ENCODE results near the gene MSMO1.

The MSMO1 gene

DNA sequence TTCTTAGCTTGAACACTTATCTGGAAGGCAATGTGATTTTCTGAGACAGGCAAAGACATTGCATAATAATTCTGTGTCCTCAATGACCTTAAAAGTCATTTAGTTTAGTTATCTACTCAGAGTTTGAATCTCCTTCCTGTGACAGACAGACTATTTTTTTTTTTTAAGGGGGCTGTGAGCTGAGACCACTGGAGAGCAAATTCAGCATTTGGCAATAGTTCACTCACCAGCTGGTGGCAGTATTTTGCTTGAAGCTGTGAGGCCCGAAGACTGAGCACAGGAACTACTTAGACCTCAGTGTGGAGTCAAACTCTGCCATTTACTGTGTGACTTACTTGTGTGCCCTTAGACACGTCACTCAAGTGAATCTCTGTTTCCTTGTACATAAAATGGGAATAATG lies 28.4 kb downstream of the MSMO1 start:
- H3K27me3 ChIP-seq (replicated peaks; ENCODE audit: control insufficient read depth, insufficient read depth, low read length, poor library complexity, severe bottlenecking): no peaks in the 10 kb centered on the region
- DNase-seq: no peak
- no peak overlapping the region for H3K4me3 ChIP-seq (ENCODE audit: insufficient read depth, low read depth, low read length, poor library complexity, severe bottlenecking)
- H3K27ac ChIP-seq (ENCODE audit: insufficient read depth, low read length, poor library complexity, severe bottlenecking): no peak overlapping the region
- no peaks in the 10 kb centered on the region for H3K9me3 ChIP-seq (ENCODE audit: control insufficient read depth, low read length)
- no peaks in the 10 kb centered on the region for H3K36me3 ChIP-seq (ENCODE audit: control insufficient read depth, insufficient read depth, low read length)
- H3K4me1 ChIP-seq (ENCODE audit: control insufficient read depth, insufficient read depth, low read length, poor library complexity, severe bottlenecking): no peaks in the 10 kb centered on the region

DNA sequence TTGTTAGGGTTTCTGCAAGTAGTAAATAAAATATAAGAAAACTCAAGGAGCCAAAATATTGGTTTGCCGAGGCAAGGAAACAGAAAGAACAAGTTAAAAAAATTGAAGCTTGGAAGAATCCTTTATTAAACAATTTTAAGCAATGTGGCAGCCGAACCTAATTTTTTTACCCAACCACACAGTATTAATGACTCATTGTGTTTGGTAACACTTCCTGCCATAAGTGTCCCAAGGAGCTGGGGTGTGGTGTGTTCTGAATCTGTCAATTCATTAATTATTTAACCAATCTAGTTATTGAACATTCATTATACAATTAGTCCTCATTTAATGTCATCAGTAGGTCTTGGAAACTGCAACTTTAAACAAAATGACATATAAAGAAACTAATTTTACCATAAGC lies 32.0 kb downstream of the MSMO1 start:
- no peak overlapping the region for H3K4me3 ChIP-seq (ENCODE audit: insufficient read depth, low read depth, low read length, poor library complexity, severe bottlenecking)
- DNase-seq: no peak
- H3K36me3 ChIP-seq (ENCODE audit: control insufficient read depth, insufficient read depth, low read length): no peaks in the 10 kb centered on the region
- H3K27me3 ChIP-seq (replicated peaks; ENCODE audit: control insufficient read depth, insufficient read depth, low read length, poor library complexity, severe bottlenecking): no peaks in the 10 kb centered on the region
- no peaks in the 10 kb centered on the region for H3K9me3 ChIP-seq (ENCODE audit: control insufficient read depth, low read length)
- H3K4me1 ChIP-seq (ENCODE audit: control insufficient read depth, insufficient read depth, low read length, poor library complexity, severe bottlenecking): no peaks in the 10 kb centered on the region
- no peak overlapping the region for H3K27ac ChIP-seq (ENCODE audit: insufficient read depth, low read length, poor library complexity, severe bottlenecking)

DNA sequence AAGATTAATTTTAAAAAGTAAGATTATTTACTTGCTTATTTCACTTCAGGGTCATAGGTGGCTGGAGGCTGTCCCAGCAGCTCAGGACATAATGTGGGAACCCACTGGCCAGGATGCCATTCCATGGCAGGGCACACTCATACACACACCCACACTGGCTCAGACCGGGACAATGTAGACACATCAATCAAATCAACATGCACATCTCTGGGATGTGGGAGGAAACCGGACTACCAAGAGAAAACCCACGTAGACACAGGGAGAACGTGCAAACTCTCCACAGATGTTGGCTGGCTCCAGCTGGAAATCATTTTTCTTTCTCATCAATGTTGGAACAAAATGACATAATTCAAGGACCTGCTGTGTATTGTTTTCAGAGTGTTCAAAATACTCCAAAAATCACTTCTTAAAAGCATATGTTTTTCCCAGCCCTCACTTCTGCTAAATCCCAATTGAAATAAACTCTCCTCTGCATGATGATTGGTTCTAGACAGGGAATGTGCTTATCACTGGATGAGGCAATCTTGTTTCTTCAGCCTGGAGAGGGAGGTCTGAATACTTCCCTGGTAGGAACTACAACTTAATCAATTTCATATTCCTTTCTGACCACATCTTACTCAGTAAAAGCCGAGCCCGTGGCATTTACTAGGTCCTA lies 32.7 kb downstream of the MSMO1 start:
- Histone ChIP-seq H3K36me3 (ENCODE audit: control insufficient read depth, insufficient read depth, low read length) (no peaks in the 10 kb centered on the region), H3K9me3 (ENCODE audit: control insufficient read depth, low read length) (no peaks in the 10 kb centered on the region), H3K27me3 (replicated peaks; ENCODE audit: control insufficient read depth, insufficient read depth, low read length, poor library complexity, severe bottlenecking) (no peaks in the 10 kb centered on the region), H3K4me1 (ENCODE audit: control insufficient read depth, insufficient read depth, low read length, poor library complexity, severe bottlenecking) (no peaks in the 10 kb centered on the region), H3K27ac (ENCODE audit: insufficient read depth, low read length, poor library complexity, severe bottlenecking) (no peak overlapping the region), H3K4me3 (ENCODE audit: insufficient read depth, low read depth, low read length, poor library complexity, severe bottlenecking) (no peak overlapping the region)
- DNase-seq: no peak

DNA sequence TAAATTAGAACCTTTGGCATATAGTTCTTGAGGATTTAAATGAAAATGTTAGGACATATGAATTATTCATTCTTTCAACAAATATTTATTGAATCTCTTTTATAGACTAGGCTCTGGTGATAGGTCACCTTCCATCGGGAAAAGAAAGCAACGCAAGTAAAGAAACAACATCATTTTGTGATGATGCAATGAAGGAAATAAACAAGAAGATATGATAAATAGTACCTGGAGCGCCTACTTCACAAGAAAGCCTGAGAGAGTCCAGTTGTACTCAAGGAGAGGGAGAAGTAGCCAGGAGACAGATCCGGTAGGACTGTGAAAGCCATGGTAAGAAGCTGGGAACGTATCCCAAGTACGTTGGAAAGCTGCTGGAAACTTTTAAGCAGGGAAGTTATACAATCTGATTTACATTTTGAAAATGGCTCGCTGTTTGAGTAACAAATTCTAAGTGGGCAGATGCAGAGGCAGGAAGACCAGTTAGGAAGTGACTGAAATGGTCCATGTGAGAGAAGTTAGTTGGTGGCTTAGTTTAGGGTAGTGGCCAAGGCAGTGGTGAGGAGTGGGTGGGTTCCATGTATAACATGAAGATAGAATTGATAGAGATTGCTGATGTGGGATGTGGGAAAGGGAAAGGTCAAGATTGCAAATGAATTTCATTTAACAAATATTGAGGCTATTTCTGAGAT lies 33.7 kb downstream of the MSMO1 start:
- no peaks in the 10 kb centered on the region for H3K9me3 ChIP-seq (ENCODE audit: control insufficient read depth, low read length)
- no peak for DNase-seq

DNA sequence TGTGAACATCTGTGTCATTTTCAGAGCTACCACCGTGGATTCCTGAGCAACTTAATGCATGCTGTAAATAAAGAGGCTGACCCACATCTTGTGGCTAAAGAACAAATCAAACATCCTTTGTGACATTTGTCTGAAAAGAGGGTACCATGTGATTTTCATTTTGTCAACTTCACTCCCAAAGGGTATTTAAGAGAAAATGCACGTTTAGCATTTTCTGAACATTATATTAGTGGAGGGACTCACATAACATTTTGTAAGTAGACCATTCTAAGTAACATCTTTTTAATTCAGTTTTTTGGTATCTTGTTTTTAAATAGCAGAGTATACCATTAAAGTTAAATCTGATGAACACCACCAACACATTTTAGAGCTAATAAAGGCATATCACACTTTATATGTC lies 34.3 kb downstream of the MSMO1 start:
- Histone ChIP-seq H3K4me3 (ENCODE audit: insufficient read depth, low read depth, low read length, poor library complexity, severe bottlenecking) (no peak overlapping the region), H3K4me1 (ENCODE audit: control insufficient read depth, insufficient read depth, low read length, poor library complexity, severe bottlenecking) (no peaks in the 10 kb centered on the region), H3K9me3 (ENCODE audit: control insufficient read depth, low read length) (no peaks in the 10 kb centered on the region), H3K36me3 (ENCODE audit: control insufficient read depth, insufficient read depth, low read length) (no peaks in the 10 kb centered on the region), H3K27ac (ENCODE audit: insufficient read depth, low read length, poor library complexity, severe bottlenecking) (no peak overlapping the region), H3K27me3 (replicated peaks; ENCODE audit: control insufficient read depth, insufficient read depth, low read length, poor library complexity, severe bottlenecking) (no peaks in the 10 kb centered on the region)
- DNase-seq: no peak

More for the DNA sequence above, 33.7 kb downstream of the MSMO1 start:
- no peak overlapping the region for H3K27ac ChIP-seq (ENCODE audit: insufficient read depth, low read length, poor library complexity, severe bottlenecking)
- H3K4me1 ChIP-seq (ENCODE audit: control insufficient read depth, insufficient read depth, low read length, poor library complexity, severe bottlenecking): no peaks in the 10 kb centered on the region
- H3K36me3 ChIP-seq (ENCODE audit: control insufficient read depth, insufficient read depth, low read length): no peaks in the 10 kb centered on the region
- no peak overlapping the region for H3K4me3 ChIP-seq (ENCODE audit: insufficient read depth, low read depth, low read length, poor library complexity, severe bottlenecking)
- no peaks in the 10 kb centered on the region for H3K27me3 ChIP-seq (replicated peaks; ENCODE audit: control insufficient read depth, insufficient read depth, low read length, poor library complexity, severe bottlenecking)

DNA sequence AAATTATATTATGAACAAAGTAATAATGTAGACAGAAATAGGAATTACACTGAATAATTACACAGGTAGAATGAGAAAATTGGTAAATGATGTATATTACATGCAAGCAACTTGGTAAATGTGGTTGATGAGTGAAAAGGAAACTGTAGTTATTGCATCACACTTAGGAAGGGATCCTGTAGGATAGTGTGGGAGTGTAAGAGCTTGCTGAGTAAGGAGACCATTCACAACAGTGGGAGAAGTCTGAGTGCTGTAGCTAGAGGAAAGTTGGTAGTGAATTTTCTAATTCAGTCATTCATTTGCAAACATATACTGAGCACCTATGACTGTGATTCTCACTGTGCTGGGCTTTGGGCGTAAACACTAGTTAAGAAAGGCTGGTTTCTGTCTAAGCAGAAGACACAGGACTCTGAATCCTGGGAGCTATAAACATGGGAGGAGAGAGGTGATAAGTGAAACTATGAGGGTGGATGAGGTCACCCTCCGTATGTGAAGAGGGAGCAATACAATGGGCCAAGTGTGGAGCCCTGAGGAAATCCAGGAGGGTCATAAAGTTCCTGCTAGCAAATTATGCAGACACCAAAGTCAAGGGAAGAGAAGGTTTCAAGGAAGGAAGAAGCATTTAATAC lies 37.1 kb downstream of the MSMO1 start:
- H3K9me3 ChIP-seq (ENCODE audit: control insufficient read depth, low read length): no peaks in the 10 kb centered on the region
- no peak overlapping the region for H3K27ac ChIP-seq (ENCODE audit: insufficient read depth, low read length, poor library complexity, severe bottlenecking)
- no peak for DNase-seq
- H3K27me3 ChIP-seq (replicated peaks; ENCODE audit: control insufficient read depth, insufficient read depth, low read length, poor library complexity, severe bottlenecking): no peaks in the 10 kb centered on the region
- H3K36me3 ChIP-seq (ENCODE audit: control insufficient read depth, insufficient read depth, low read length): no peaks in the 10 kb centered on the region
- no peak overlapping the region for H3K4me3 ChIP-seq (ENCODE audit: insufficient read depth, low read depth, low read length, poor library complexity, severe bottlenecking)
- H3K4me1 ChIP-seq (ENCODE audit: control insufficient read depth, insufficient read depth, low read length, poor library complexity, severe bottlenecking): no peaks in the 10 kb centered on the region

DNA sequence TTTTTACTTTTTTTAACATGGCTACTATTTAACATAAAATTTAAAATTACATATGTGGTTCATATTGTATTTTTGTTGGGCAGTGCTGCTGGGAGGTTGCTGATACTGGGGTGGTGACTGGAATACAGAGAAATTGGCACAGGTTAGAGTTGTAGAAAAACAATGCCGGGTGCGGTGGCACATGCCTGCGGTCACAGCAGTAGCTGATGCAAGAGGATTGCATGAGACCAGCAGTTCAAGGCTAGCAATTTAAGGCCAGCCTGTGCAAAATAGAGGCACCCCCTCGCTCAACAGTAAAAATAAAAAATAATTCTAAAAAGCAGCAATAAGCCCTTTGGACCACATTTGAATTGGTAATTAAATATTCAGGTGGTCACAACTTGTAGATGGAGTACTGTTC lies 39.6 kb downstream of the MSMO1 start:
- H3K4me3 ChIP-seq (ENCODE audit: insufficient read depth, low read depth, low read length, poor library complexity, severe bottlenecking): no peak overlapping the region
- no peaks in the 10 kb centered on the region for H3K36me3 ChIP-seq (ENCODE audit: control insufficient read depth, insufficient read depth, low read length)
- H3K4me1 ChIP-seq (ENCODE audit: control insufficient read depth, insufficient read depth, low read length, poor library complexity, severe bottlenecking): no peaks in the 10 kb centered on the region
- no peak overlapping the region for H3K27ac ChIP-seq (ENCODE audit: insufficient read depth, low read length, poor library complexity, severe bottlenecking)
- no peaks in the 10 kb centered on the region for H3K27me3 ChIP-seq (replicated peaks; ENCODE audit: control insufficient read depth, insufficient read depth, low read length, poor library complexity, severe bottlenecking)
- DNase-seq: no peak
- no peaks in the 10 kb centered on the region for H3K9me3 ChIP-seq (ENCODE audit: control insufficient read depth, low read length)

DNA sequence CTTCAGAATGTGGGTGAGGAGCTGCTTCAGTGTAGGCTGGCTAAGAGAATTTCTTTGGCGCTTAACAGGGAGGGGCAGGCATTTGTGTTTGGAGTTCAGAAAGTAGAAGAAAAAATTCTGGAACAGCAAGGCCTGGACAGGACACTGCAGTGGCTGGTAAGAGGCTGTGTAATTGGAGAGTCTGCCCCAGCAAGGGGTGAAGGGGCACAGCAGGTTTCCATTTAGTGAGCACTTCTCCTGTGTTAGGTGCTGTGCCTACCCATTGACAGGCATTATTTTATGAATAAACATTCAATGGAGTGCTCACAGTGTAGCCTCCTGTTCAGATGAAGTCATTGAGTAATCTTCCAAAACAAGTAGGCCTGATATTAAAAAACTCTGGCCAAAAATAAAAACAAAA lies 40.6 kb downstream of the MSMO1 start:
- H3K4me1 ChIP-seq (ENCODE audit: control insufficient read depth, insufficient read depth, low read length, poor library complexity, severe bottlenecking): no peaks in the 10 kb centered on the region
- DNase-seq: no peak

DNA sequence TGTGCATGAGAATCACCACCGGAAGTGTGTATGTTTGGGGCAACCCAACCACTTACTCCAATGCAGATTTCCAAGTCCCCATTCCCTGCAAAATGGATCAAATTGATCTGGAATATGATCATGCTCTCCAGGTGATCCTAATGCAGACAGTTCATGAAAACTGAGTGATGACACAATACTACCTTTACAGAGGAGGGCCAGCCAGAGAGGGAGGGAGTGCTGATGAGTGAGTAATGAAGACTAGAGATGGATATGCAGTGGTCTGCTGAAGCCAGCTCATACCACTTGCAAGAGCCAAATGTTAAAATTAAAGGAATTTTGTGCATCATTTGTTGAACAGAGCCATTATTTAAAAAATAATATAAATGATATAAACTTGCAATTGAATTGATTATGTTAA lies 41.1 kb downstream of the MSMO1 start:
- no peak for DNase-seq
- H3K36me3 ChIP-seq (ENCODE audit: control insufficient read depth, insufficient read depth, low read length): no peaks in the 10 kb centered on the region
- H3K9me3 ChIP-seq (ENCODE audit: control insufficient read depth, low read length): no peaks in the 10 kb centered on the region
- no peaks in the 10 kb centered on the region for H3K27me3 ChIP-seq (replicated peaks; ENCODE audit: control insufficient read depth, insufficient read depth, low read length, poor library complexity, severe bottlenecking)
- H3K27ac ChIP-seq (ENCODE audit: insufficient read depth, low read length, poor library complexity, severe bottlenecking): no peak overlapping the region
- no peak overlapping the region for H3K4me3 ChIP-seq (ENCODE audit: insufficient read depth, low read depth, low read length, poor library complexity, severe bottlenecking)
- no peaks in the 10 kb centered on the region for H3K4me1 ChIP-seq (ENCODE audit: control insufficient read depth, insufficient read depth, low read length, poor library complexity, severe bottlenecking)

More for the DNA sequence above, 40.6 kb downstream of the MSMO1 start:
- no peaks in the 10 kb centered on the region for H3K36me3 ChIP-seq (ENCODE audit: control insufficient read depth, insufficient read depth, low read length)
- no peaks in the 10 kb centered on the region for H3K27me3 ChIP-seq (replicated peaks; ENCODE audit: control insufficient read depth, insufficient read depth, low read length, poor library complexity, severe bottlenecking)
- no peak overlapping the region for H3K4me3 ChIP-seq (ENCODE audit: insufficient read depth, low read depth, low read length, poor library complexity, severe bottlenecking)
- no peaks in the 10 kb centered on the region for H3K9me3 ChIP-seq (ENCODE audit: control insufficient read depth, low read length)
- H3K27ac ChIP-seq (ENCODE audit: insufficient read depth, low read length, poor library complexity, severe bottlenecking): no peak overlapping the region

DNA sequence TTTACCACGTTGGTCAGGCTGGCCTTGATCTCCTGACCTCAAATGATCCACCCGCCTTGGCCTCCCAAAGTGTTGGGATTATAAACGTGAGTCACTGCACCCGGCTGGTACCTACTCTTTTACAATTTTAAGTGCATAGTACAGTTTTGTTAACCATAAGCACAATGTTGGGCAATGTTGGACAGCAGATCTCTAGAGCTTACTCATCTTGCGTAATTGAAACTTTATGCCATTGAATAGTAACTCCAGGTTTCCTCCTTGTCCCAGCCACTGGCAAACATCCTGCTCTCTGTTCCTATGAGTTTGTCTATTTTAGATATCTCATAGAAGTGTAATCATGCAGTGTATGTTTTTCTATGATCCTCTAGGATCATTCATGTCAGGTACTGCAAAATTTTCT lies 42.1 kb downstream of the MSMO1 start:
- H3K36me3 ChIP-seq (ENCODE audit: control insufficient read depth, insufficient read depth, low read length): no peaks in the 10 kb centered on the region
- H3K4me3 ChIP-seq (ENCODE audit: insufficient read depth, low read depth, low read length, poor library complexity, severe bottlenecking): no peak overlapping the region
- no peaks in the 10 kb centered on the region for H3K4me1 ChIP-seq (ENCODE audit: control insufficient read depth, insufficient read depth, low read length, poor library complexity, severe bottlenecking)
- no peaks in the 10 kb centered on the region for H3K9me3 ChIP-seq (ENCODE audit: control insufficient read depth, low read length)
- H3K27me3 ChIP-seq (replicated peaks; ENCODE audit: control insufficient read depth, insufficient read depth, low read length, poor library complexity, severe bottlenecking): no peaks in the 10 kb centered on the region
- no peak overlapping the region for H3K27ac ChIP-seq (ENCODE audit: insufficient read depth, low read length, poor library complexity, severe bottlenecking)
- no peak for DNase-seq

All from effector memory CD4-positive, alpha-beta T cell (primary cell).